GM10266 (cell line): ENCODE measurements around the gene ANKS1B.
"Not testable (repeated sequence)": the region's sequence is repeated elsewhere in the genome, so short reads cannot be mapped to it uniquely, and the experiment has no call there.

Source experiments
- DNase-seq: peaks from one replicate; pipeline ENCODE4 v3.0.0; 2012; ENCODE audit errors: extremely low spot score
- CTCF ChIP-seq: IDR thresholded peaks from 2 replicates; pipeline ENCODE4 v1.5.1; 2012; ENCODE audit warnings: mild to moderate bottlenecking, low read depth; ENCODE audit not compliant: control insufficient read depth, insufficient read depth; ENCODE audit errors: missing control alignments

The ANKS1B gene

GRCh38 chr12:98845957-98846356 lies 1138.8 kb downstream of the ANKS1B start:
- no peak for DNase-seq
- TF ChIP-seq CTCF: no peak

GRCh38 chr12:98840325-98840724 lies 1144.4 kb downstream of the ANKS1B start:
- DNase-seq: no peak
- no peak for TF ChIP-seq CTCF

- no peak for DNase-seq
- no peak for TF ChIP-seq CTCF
These were observed 1146.5 kb downstream of the ANKS1B start for GRCh38 chr12:98838231-98838647.

GRCh38 chr12:98837134-98837752 lies 1147.5 kb downstream of the ANKS1B start:
- DNase-seq: not testable (repeated sequence)

GRCh38 chr12:98830657-98831056 lies 1154.1 kb downstream of the ANKS1B start:
- DNase-seq: no peak

GRCh38 chr12:98828802-98829600 lies 1155.7 kb downstream of the ANKS1B start:
- TF ChIP-seq CTCF: no peak
- no peak for DNase-seq

More at GRCh38 chr12:98830657-98831056, 1154.1 kb downstream of the ANKS1B start:
- no peak for TF ChIP-seq CTCF

- no peak for DNase-seq
- TF ChIP-seq CTCF: no peak
These were observed 1161.7 kb downstream of the ANKS1B start for GRCh38 chr12:98823012-98823411.

- no peak for DNase-seq
- TF ChIP-seq CTCF: no peak
These were observed 1162.9 kb downstream of the ANKS1B start for GRCh38 chr12:98821866-98822265.
